GM10266 (cell line): ENCODE results near the gene APCS.

ENCODE experiments used
- DNase-seq: peaks from one replicate; pipeline ENCODE4 v3.0.0; 2012; ENCODE audit errors: extremely low spot score
- CTCF ChIP-seq: IDR thresholded peaks from 2 replicates; pipeline ENCODE4 v1.5.1; 2012; ENCODE audit warnings: mild to moderate bottlenecking, low read depth; ENCODE audit not compliant: control insufficient read depth, insufficient read depth; ENCODE audit errors: missing control alignments

The APCS gene

GRCh38 chr1:159587461-159587951 lies at the start of gene APCS:
Gene APCS (plus strand): TSS chr1:159587826. CDS start chr1:159587922, 96 bp downstream.
- no peak for TF ChIP-seq CTCF
- DNase-seq = no peak

GRCh38 chr1:159548126-159548525 lies 39.5 kb upstream of the APCS start:
- TF ChIP-seq CTCF = no peak

GRCh38 chr1:159554261-159554660 lies 33.4 kb upstream of the APCS start:
- DNase-seq = no peak
- no peak for TF ChIP-seq CTCF

More at GRCh38 chr1:159548126-159548525, 39.5 kb upstream of the APCS start:
- no peak for DNase-seq

- no peak for DNase-seq
- no peak for TF ChIP-seq CTCF
Measured at GRCh38 chr1:159554696-159555095, 32.9 kb upstream of the APCS start.

GRCh38 chr1:159556931-159557369 lies 30.7 kb upstream of the APCS start:
- no peak for DNase-seq
- TF ChIP-seq CTCF = no peak

GRCh38 chr1:159560599-159560998 lies 27.0 kb upstream of the APCS start:
- no peak for TF ChIP-seq CTCF

GRCh38 chr1:159561497-159561896 lies 26.1 kb upstream of the APCS start:
- TF ChIP-seq CTCF = no peak
- DNase-seq = no peak

More at GRCh38 chr1:159560599-159560998, 27.0 kb upstream of the APCS start:
- no peak for DNase-seq
